WI38 (cell line): ENCODE results near the gene INKA2.
A peak's percentile ranks its signal among the peaks of the same experiment; 100 is the strongest.

Experiments used
- H3K4me3 ChIP-seq: 2 replicates; pipeline ENCODE4 v1.5.1; 2011; ENCODE audit warnings: low read depth, mild to moderate bottlenecking, control low read depth, low read length
- TF ChIP-seq, protein P1 (sequence below): IDR thresholded peaks from 2 replicates; pipeline ENCODE4 v1.5.1; 2012; ENCODE audit warnings: low read depth, mild to moderate bottlenecking, control low read depth, low read length

Gene INKA2

DNA sequence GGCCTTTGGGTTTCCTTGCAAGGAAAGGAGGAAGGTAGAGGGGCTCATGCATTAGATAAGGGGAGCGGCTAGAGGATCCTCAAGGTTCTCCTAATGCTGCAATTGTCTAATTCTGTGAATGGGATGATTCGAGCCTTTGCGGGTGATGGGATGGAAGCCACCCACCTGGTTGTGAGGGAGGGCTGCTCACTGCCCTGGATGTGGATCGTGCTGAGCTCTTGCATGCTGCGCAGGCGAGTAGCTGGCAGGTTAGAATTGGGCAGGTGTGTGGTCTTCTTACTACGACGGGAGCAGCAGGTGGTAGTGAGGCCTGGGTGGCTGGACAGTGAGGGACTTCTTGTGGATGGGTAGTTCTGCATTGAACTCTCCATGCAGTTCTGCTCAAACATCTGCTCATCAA lies 37.7 kb upstream of the INKA2 start:
- TF ChIP-seq, protein P1, sequence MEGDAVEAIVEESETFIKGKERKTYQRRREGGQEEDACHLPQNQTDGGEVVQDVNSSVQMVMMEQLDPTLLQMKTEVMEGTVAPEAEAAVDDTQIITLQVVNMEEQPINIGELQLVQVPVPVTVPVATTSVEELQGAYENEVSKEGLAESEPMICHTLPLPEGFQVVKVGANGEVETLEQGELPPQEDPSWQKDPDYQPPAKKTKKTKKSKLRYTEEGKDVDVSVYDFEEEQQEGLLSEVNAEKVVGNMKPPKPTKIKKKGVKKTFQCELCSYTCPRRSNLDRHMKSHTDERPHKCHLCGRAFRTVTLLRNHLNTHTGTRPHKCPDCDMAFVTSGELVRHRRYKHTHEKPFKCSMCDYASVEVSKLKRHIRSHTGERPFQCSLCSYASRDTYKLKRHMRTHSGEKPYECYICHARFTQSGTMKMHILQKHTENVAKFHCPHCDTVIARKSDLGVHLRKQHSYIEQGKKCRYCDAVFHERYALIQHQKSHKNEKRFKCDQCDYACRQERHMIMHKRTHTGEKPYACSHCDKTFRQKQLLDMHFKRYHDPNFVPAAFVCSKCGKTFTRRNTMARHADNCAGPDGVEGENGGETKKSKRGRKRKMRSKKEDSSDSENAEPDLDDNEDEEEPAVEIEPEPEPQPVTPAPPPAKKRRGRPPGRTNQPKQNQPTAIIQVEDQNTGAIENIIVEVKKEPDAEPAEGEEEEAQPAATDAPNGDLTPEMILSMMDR, result no peak
- no peak overlapping the region for H3K4me3 ChIP-seq

DNA sequence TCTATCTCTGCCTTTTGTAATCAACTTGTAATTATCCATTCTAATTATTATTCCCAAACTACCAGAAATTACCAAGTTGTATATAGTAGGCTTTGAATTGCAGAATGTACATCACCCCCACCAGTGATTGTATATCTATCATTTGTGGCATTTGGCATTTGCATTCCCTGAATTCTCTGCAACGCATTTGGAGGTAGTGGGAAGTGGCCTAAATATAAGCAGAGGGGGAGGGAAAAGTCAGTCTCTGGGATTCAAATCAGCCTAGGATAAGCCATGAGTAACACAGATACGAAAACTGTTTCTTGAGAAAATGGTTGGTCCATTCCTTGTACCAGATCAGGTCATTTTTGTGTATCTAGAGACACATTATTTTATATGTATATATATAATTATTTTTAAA lies 37.2 kb upstream of the INKA2 start:
- TF ChIP-seq, protein P1, result no peak
- H3K4me3 ChIP-seq, result no peak overlapping the region

DNA sequence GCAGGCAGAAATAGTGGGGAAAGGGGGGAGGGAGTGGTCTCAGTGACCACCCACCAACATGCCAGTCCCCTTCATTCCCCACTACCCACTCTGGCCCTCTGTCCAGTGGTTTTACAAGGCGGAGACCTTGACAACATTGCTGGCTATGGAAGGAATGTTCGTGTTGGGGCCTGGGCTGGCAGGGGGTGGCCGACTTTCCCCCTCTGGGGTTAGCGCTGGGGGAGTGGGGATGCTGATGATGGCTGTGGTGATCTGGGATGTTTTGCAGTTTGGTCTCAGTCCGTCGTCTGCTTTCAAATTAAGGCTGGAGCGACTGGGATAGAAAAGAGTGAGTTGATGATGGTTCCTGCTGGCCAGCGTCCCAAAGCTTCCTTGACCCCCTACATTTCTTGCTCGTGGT lies 36.8 kb upstream of the INKA2 start:
- TF ChIP-seq, protein P1, result no peak
- no peak overlapping the region for H3K4me3 ChIP-seq

DNA sequence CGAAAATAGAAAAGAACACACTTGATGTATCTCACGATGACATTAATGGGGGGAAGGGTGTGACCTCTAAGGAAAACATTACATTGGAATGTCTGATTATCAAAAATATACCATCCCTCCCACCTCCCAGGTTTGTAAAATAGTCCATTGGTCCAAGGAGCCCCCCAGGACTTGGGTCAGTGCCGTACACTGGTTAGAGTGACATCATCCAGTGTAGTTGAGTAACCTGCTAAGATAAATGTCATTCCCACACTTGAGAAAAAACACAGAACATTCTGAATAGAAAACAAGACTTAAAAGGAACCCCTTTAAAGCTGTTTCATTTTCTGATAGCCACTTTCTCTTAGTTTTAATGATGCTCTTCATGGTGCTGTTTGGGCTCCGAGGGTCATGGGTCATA lies 31.7 kb upstream of the INKA2 start:
- no peak overlapping the region for H3K4me3 ChIP-seq
- TF ChIP-seq, protein P1, result no peak

DNA sequence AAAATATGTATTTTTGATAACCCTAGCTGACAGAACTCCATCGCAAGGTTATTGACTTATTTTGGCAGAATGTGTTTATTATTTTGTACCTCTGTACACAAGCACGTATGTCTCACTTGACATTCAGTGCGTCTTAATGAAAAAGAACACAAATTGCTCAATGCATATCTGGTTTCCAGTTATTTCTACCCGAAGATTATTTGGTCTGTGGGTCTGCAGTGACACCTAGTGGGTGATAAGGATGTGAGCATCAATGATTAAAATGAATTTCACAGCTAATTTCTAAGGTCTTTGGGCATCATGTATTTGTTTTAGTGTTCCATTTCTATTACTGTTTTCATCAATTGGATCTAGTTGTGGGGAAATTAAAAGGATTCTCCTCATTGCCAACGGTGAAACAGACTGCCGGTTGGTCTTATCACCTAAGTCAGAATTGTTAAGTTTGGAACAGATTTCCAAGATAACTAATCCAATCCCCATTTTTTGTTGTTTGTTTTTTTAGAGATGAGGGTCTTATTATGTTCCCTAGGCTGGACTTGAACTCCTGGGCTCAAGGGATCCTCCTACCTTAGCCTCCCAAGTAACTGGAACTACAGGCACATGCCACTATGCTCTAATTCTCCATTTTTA lies 30.4 kb upstream of the INKA2 start:
- TF ChIP-seq, protein P1, result peak; percentile 61; the same call in 1 of the 2 replicates
- H3K4me3 ChIP-seq, result no peak overlapping the region

DNA sequence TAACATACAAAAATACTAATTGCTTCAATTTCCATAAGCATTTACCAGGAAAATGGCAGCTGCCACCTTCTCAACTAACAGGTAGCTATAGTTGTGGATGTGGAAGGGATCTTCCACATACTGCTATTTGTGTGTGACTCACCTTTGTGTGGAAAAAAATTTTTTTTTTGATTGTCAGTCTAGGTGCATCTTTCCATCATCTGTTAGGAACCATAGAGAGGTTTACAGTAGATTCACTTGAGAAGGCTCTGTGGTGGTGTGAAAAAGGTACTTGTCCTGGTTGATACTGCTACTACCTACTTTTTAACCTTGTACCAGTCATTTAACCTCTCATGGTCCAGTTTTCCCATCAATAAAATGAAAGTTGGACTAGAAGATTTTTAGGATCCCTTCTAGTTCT lies 29.4 kb upstream of the INKA2 start:
- no peak overlapping the region for H3K4me3 ChIP-seq
- TF ChIP-seq, protein P1, result no peak

DNA sequence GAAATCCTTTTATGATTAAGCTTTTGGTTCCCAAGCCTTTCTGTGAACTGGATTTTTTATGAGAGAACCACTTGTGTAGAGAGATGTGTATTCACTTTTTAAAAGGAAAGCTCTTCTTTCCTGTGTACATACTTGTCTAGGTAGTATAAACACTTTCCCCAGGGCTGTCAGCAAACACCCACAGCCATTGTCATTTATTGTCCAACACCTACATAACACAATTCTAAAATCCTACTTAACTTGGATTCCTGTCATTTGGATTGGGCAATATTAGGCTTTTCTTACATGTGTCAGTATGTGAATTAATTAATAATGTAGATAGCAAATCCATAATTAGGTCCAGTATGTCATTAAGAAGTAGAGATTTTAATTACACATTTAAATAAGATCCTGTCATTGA lies 28.8 kb upstream of the INKA2 start:
- TF ChIP-seq, protein P1, result no peak
- no peak overlapping the region for H3K4me3 ChIP-seq
